ENCODE results near the gene ROBO1. TPM values are rescaled to one million over a fixed set of nuclear protein-coding genes. Genes with fewer than 3 reads are reported as not detected.

The ROBO1 gene
- total RNA-seq, 4 donors from 2014 or later = 25.0 to 42.6 (median 35.7) TPM

- Histone ChIP-seq H3K36me3 (no peaks in the 10 kb centered on the region), H3K4me3 (no peak overlapping the region), H3K27me3 (no peaks in the 10 kb centered on the region), H3K27ac (no peak overlapping the region), H3K4me1 (no peaks in the 10 kb centered on the region), H3K9me3 (no peaks in the 10 kb centered on the region)
- 47 to 72% methylated on average over 3 of the region's 3 CpGs for WGBS, 2 donors
- TF ChIP-seq CTCF (IDR thresholded peaks at IDR 0.05) = no peak
- no peak for TF ChIP-seq POLR2A (IDR thresholded peaks at IDR 0.05)
- intact Hi-C loops (cut with DNase I) = no loop called here
- DNase-seq = no peak
Observed at GRCh38 chr3:79203144-79203519, 564.7 kb downstream of the ROBO1 start.

DNA sequence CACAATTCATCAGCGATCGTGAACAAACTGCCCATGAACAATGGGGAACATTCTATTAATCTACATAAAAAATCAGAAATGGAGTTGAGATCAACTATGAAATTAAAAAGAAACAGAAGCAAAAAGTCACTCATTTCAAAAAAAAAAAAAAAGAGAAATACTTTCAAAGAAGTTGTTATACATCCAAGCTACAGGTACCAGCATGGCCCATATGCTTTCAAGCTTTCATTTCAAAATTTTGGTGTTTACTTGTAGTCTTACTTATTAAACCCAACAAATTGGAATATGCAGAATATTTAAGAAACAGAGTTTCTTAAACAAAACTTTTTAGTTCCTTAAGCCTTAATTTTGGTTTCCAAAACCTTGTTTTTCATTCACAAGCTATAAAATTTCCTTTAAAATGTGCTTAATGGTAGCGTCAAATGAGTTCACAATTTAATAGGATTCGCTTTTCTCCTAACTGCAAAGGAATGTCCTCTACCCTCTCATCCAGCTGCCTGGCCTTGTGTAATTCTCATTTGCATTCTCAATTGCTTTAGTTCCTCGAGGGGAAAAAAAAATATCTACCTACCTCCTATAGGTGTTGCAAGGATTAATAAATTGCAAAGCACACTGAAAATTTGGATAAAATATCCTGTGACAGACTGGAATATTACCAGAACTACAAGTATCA lies 565.2 kb downstream of the ROBO1 start:
- Histone ChIP-seq H3K4me3 (no peak overlapping the region), H3K27ac (no peak overlapping the region), H3K27me3 (no peaks in the 10 kb centered on the region), H3K4me1 (no peaks in the 10 kb centered on the region), H3K9me3 (no peaks in the 10 kb centered on the region), H3K36me3 (no peaks in the 10 kb centered on the region)
- no peak for TF ChIP-seq POLR2A (IDR thresholded peaks at IDR 0.05)
- no peak for TF ChIP-seq CTCF (IDR thresholded peaks at IDR 0.05)
- no peak for DNase-seq
- WGBS, 2 donors = 72 to 75% methylated on average over 5 of the region's 5 CpGs
- intact Hi-C loops (cut with DNase I) = no loop called here

DNA sequence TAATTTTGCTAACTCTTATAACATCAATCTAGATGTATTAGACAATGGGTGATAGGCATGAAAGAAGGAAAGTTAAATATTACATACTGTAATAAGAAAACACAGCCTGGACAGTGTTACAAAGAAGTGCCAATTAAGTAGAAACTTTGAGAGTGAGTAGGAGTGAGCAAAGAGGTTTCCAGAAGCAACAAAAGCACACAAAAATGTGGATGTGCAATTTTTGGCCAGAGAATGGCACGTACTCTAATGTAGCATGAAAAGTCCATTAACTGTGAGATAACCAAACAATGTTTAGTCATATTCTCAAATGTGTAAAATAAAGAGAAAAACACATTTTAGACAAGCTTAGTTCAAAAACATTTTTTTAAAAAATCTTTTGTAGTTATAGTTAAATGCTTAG lies 567.3 kb downstream of the ROBO1 start:
- Histone ChIP-seq H3K36me3 (no peaks in the 10 kb centered on the region), H3K4me1 (no peaks in the 10 kb centered on the region), H3K27ac (no peak overlapping the region), H3K27me3 (no peaks in the 10 kb centered on the region), H3K4me3 (no peak overlapping the region), H3K9me3 (no peaks in the 10 kb centered on the region)
- WGBS, 2 donors = 38 to 65% methylated on average over 1 of the region's 1 CpG
- TF ChIP-seq POLR2A (IDR thresholded peaks at IDR 0.05) (no peak), CTCF (IDR thresholded peaks at IDR 0.05) (no peak)
- intact Hi-C loops (cut with DNase I) = no loop called here
- DNase-seq = no peak

- Histone ChIP-seq H3K4me1 (no peaks in the 10 kb centered on the region), H3K9me3 (no peaks in the 10 kb centered on the region), H3K4me3 (no peak overlapping the region), H3K27me3 (no peaks in the 10 kb centered on the region), H3K36me3 (no peaks in the 10 kb centered on the region), H3K27ac (no peak overlapping the region)
- DNase-seq = no peak
- intact Hi-C loops (cut with DNase I) = no loop called here
- TF ChIP-seq POLR2A (IDR thresholded peaks at IDR 0.05) (no peak), CTCF (IDR thresholded peaks at IDR 0.05) (no peak)
- 51 to 53% methylated on average over 1 of the region's 1 CpG for WGBS, 2 donors
Observed at GRCh38 chr3:79199966-79200365, 567.8 kb downstream of the ROBO1 start.

DNA sequence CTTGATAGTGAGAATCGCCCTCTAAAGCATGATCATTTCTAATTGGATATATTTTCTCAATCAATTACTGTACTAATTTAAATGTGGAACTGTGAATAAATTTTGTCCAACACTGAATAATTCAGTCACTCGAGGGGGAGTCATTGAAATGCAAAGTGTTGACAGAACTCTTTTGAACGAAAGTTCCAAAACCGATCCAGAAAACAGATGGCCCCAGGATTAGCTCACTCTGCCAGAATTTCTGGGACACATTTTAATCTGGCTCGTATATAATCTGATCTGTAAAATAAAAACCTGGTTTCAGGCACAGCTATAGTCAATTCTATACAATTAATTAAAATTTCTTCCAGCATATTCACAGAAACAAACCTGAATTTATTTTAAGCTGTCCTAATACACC lies 580.4 kb downstream of the ROBO1 start:
- Histone ChIP-seq H3K27ac (no peak overlapping the region), H3K27me3 (no peaks in the 10 kb centered on the region), H3K4me1 (peaks cover 0 to 11% (median 2%) of the 10 kb centered on the region in 3 donors), H3K9me3 (no peaks in the 10 kb centered on the region), H3K36me3 (no peaks in the 10 kb centered on the region), H3K4me3 (no peak overlapping the region)
- TF ChIP-seq POLR2A (IDR thresholded peaks at IDR 0.05) (no peak), CTCF (IDR thresholded peaks at IDR 0.05) (no peak)
- intact Hi-C loops (cut with DNase I) = no loop called here
- DNase-seq = no peak
- WGBS, 2 donors = 61 to 70% methylated on average over 5 of the region's 5 CpGs
